ENCODE measurements around the gene AKTIP. TPM values are rescaled to one million over a fixed set of nuclear protein-coding genes. Genes with fewer than 3 reads are reported as not detected.

The AKTIP gene
- total and polyA plus RNA-seq, 8 donors, result 8.7 to 18.6 (median 13.2) TPM

DNA sequence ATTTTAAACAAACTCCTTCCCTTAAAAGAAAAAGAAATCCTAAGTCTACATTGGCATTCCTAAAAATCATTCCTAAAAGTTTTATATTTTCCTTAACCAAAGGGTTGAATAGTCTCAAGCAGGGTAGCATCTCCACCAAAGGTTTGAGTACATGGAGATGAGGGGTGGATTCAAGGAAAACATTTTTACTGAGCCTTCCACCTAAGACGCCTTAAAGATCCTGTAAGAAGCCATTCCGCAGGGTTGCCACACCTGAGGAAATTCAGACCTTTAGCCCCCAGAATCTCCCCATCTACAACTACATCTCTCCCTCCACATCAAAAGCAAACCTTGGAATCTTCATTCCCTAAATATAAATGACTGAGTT, 7.7 kb upstream of the AKTIP start:
- TF ChIP-seq, protein P1, sequence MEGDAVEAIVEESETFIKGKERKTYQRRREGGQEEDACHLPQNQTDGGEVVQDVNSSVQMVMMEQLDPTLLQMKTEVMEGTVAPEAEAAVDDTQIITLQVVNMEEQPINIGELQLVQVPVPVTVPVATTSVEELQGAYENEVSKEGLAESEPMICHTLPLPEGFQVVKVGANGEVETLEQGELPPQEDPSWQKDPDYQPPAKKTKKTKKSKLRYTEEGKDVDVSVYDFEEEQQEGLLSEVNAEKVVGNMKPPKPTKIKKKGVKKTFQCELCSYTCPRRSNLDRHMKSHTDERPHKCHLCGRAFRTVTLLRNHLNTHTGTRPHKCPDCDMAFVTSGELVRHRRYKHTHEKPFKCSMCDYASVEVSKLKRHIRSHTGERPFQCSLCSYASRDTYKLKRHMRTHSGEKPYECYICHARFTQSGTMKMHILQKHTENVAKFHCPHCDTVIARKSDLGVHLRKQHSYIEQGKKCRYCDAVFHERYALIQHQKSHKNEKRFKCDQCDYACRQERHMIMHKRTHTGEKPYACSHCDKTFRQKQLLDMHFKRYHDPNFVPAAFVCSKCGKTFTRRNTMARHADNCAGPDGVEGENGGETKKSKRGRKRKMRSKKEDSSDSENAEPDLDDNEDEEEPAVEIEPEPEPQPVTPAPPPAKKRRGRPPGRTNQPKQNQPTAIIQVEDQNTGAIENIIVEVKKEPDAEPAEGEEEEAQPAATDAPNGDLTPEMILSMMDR (IDR thresholded peaks at IDR 0.05), result no peak
- WGBS, 2 donors, result 12 to 25% methylated on average over 2 of the region's 2 CpGs
- no peak for DNase-seq
- peak in 3 of 4 donors; percentile 1 to 2 (median 1) for ATAC-seq
- Histone ChIP-seq H3K36me3 (no peaks in the 10 kb centered on the region), H3K4me1 (peaks cover 15 to 16% (median 15%) of the 10 kb centered on the region in 3 donors), H3K27me3 (no peaks in the 10 kb centered on the region), H3K4me3 (no peak overlapping the region), H3K27ac (peak overlapping the region in 3 of 4 donors; percentile 20 to 77 (median 69)), H3K9me3 (no peaks in the 10 kb centered on the region)
- no peak for FAIRE-seq
- intact Hi-C loops (cut with DNase I), result no loop called here

DNA sequence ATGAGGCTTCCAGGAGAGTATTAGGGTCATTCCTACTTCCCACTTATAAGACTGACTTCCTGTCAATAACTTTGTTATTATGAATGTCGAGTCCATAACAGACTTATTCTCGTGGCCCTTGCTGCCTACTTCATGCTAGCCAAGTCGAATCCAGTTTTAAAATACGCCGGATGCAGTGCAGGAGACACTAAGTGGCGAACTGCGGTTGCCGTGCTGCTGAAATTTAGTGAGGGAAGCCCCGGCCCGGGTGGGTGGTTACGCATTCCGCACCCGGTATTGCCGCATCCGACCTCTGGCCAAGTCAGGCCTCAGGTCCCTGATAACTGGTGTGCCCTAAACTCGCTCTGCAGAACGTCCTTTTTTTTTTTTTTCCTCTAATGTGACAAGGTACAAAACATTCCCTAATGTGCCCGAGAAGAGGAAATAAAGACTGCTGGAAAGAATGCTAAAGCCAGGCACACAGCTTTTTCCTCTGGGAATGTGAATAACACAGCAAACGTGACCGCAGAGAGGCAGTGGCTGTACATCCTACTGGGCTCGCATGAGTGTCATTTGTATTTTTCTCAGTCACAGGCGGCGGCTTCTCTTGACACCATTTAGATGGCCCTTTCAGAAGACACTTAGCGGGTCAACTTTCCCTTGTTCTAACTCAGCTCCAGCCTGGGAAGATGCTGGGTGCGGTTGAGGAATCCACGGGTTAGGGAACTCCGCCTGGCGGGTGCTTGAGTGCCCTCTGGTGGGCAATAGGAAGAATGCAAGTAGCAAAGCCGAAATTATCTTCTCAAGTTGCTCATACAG, 7.1 kb upstream of the AKTIP start:
- H3K36me3 ChIP-seq, result no peaks in the 10 kb centered on the region
- TF ChIP-seq, protein P1 (IDR thresholded peaks at IDR 0.05), result peak; percentile 87 to 96 (median 92)
- no peaks in the 10 kb centered on the region for H3K9me3 ChIP-seq
- WGBS, 2 donors, result 35 to 39% methylated on average over 29 of the region's 29 CpGs
- FAIRE-seq, result no peak
- no peak overlapping the region for H3K4me3 ChIP-seq
- H3K27me3 ChIP-seq, result no peaks in the 10 kb centered on the region
- DNase-seq, result peak in 5 of 6 donors; percentile 35 to 63 (median 48)
- H3K4me1 ChIP-seq, result peaks cover 15 to 16% (median 15%) of the 10 kb centered on the region in 3 donors
- peak overlapping the region in 2 of 4 donors; percentile 69 to 77 for H3K27ac ChIP-seq
- peak; percentile 79 to 91 (median 83) for ATAC-seq
- intact Hi-C loops (cut with DNase I), result no loop called here

DNA sequence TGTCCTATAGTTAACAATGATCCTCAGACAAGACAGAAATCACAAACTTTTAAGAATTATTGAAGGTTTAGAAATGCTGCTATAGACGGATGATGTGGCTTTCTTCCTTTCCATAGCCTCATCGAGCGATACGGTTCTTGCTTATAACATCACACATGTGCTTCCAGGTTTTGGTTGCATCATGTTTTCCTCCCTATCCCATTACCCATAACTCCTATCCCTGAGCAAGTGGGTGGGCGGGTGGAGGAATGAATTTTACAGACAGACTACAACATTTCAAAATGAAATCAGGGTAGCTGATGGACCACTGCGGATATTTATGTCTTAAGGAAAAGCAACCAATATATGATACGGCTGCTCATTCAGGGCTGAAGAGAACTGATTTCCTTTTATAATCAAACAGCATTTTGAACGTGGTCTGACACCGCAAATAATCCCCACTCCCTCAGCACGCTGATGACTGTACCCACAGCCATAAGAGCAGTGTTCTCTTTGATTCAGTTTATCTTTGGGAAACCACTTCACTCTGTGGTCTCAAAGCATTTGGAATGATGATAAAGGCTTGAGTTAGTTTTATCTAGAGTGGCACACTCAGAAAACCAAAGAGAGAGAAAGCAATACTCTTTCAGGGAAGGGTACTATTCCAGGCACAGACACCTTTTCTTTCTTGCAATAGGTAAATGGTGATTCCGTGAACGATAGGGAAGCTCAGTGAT, 4.6 kb upstream of the AKTIP start:
- WGBS, 2 donors, result 77 to 84% methylated on average over 12 of the region's 12 CpGs
- intact Hi-C loops (cut with DNase I), result no loop called here
- FAIRE-seq (no peak), ATAC-seq (no peak), DNase-seq (no peak)
- peaks cover 16 to 22% (median 20%) of the 10 kb centered on the region in 3 donors for H3K4me1 ChIP-seq
- no peaks in the 10 kb centered on the region for H3K9me3 ChIP-seq
- H3K36me3 ChIP-seq, result no peaks in the 10 kb centered on the region
- no peaks in the 10 kb centered on the region for H3K27me3 ChIP-seq
- H3K4me3 ChIP-seq, result no peak overlapping the region
- H3K27ac ChIP-seq, result no peak overlapping the region
- TF ChIP-seq, protein P1 (IDR thresholded peaks at IDR 0.05), result no peak

DNA sequence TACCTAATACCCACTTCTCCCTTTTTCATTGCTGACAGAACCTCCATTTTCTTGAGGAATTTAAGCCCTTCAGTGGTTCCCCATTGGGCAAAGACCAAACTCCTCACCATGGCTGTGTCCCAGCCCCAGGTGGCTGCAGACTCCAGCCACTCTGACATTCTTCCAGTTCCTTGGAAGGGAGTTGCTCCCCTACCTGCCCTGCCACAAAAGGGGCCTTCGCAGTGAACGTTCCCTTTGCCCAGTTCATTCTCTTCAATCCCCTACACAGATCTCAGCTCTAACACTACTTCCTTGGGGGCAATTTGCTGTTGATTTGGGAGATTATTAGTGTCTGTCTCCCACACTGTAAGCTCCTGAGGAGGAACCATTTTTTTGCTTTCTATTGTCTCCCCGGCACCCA, 3.2 kb upstream of the AKTIP start:
- FAIRE-seq, result no peak
- Histone ChIP-seq H3K4me3 (no peak overlapping the region), H3K27ac (no peak overlapping the region), H3K36me3 (no peaks in the 10 kb centered on the region), H3K9me3 (no peaks in the 10 kb centered on the region), H3K4me1 (peaks cover 6 to 20% (median 19%) of the 10 kb centered on the region in 3 donors), H3K27me3 (no peaks in the 10 kb centered on the region)
- TF ChIP-seq, protein P1 (IDR thresholded peaks at IDR 0.05), result no peak
- intact Hi-C loops (cut with DNase I), result no loop called here
- WGBS, 2 donors, result 78 to 88% methylated on average over 3 of the region's 3 CpGs
- ATAC-seq, result no peak
- no peak for DNase-seq

All from pancreas (tissue), 10 donors.